Cardiac fibroblast (primary cell): ENCODE measurements around the gene PSEN1.

ENCODE experiments used
- DNase-seq, 2 donors: peaks; one replicate each; pipeline versions ENCODE4 v3.0.0 to v3.0.0-alpha.2; 2010; ENCODE audit warnings: low read depth in 2 of 2
- H3K4me3 ChIP-seq, 2 donors: replicated peaks in 1 of 2; 1 replicate in 1 of 2; 2 replicates in 1 of 2; pipeline ENCODE4 v1.5.1; 2011; ENCODE audit warnings: low read depth in 2 of 2, low read length in 2 of 2, mild to moderate bottlenecking in 2 of 2, moderate library complexity in 1 of 2
- TF ChIP-seq, protein P1 (sequence below): IDR thresholded peaks from one replicate; pipeline ENCODE4 v1.5.1; 2011; ENCODE audit warnings: low read depth, mild to moderate bottlenecking, low read length, inconsistent platforms

Gene PSEN1

DNA sequence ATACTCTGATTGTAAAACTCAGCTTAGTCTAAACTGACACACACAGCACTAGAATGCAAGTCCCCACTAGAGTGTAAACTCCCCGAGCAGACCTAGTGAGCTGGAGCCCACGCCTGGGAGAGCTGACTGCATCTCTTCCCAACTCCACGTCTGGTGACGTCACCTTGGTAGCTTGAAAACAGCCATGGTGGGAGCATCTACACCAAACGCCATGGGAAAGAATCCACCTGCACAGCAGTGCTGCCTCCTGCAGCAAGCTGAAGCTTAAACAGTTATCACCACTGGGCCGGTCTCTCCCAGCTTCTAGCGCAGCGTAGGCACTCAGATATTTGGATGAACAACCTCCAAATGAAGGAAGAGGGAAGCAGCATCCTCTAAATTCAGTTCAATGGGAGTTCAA is 96.7 kb downstream of the PSEN1 start:
- no peak for DNase-seq
- H3K4me3 ChIP-seq: no peak overlapping the region
- TF ChIP-seq, protein P1, sequence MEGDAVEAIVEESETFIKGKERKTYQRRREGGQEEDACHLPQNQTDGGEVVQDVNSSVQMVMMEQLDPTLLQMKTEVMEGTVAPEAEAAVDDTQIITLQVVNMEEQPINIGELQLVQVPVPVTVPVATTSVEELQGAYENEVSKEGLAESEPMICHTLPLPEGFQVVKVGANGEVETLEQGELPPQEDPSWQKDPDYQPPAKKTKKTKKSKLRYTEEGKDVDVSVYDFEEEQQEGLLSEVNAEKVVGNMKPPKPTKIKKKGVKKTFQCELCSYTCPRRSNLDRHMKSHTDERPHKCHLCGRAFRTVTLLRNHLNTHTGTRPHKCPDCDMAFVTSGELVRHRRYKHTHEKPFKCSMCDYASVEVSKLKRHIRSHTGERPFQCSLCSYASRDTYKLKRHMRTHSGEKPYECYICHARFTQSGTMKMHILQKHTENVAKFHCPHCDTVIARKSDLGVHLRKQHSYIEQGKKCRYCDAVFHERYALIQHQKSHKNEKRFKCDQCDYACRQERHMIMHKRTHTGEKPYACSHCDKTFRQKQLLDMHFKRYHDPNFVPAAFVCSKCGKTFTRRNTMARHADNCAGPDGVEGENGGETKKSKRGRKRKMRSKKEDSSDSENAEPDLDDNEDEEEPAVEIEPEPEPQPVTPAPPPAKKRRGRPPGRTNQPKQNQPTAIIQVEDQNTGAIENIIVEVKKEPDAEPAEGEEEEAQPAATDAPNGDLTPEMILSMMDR: no peak

DNA sequence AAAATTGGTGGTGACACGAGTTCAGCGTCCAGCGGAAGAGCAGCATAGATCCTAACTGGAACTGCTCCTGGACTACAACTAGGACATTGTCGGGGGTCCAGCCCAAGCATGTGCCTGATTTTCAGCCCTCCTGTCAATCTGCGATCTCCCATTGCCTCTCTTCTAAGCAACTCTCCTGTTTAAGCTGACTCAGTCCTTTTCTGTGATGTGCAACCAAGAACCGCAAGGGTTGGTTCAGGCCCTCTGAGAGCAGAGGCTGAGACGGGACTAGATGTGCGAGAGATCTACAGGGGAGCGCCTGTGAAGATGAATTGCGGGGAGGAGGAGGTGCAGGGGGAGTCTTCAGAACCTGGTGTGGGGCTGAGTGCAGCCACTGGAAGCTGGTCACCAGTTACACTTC is 97.3 kb downstream of the PSEN1 start:
- DNase-seq: no peak
- H3K4me3 ChIP-seq: no peak overlapping the region
- TF ChIP-seq, protein P1: no peak

DNA sequence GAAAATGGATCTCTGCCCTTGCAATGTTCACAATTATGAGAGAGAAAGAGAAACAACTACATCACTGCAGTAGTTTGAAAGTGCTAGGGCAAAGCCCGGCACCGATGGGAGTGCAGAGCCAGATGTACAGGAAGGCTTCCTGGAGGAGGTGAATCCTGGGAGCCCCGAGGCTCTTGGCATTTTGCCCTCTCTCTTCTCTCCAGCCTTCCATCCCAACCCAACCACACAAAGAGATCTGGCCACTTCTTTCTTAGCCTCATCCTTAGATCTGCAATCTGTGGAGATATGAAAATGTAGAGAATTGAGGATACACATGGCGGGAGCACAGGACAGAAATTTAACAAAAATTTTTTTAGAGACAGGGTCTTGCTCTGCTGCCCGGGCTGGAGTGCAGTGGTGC is 97.7 kb downstream of the PSEN1 start:
- DNase-seq: no peak
- H3K4me3 ChIP-seq: no peak overlapping the region
- TF ChIP-seq, protein P1: no peak

DNA sequence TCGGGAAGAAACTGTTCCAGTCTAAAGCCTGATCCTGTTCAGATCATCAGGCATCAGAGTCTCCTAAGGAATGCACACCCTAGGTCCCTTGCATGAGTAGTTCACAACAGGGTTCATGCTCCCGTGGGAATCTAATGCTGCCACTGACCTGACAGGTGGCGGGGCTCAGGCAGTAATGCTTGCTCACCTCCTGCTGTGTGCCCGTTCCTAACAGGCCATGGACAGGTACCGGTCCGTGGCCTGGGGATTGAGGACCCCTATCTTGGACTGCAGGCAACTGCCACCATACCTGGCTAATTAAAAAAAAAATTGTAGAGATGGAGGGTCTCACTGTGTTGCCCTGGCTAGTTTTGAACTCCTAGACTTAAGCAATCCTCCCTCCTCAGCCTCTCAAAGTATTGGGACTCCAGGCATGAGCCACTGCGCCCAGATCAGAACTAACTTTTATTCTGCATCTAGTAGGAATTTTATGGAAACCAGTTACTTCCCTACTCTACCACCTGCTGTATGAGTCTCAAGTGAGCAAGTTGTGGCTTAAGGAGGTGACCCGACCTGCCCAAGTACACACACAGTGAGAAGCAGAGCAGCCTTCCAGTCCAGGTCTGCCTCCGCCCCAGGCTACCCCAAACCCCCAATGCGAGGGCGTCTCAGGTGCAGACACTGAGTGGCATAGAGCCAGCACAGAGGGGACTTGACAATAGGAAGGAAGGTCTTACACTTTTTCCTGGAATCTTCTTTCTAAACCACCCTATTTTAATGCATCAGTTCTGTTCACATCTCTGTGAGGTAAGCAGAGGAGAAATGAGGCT is 98.5 kb downstream of the PSEN1 start:
- DNase-seq: no peak
- TF ChIP-seq, protein P1: no peak
- H3K4me3 ChIP-seq: no peak overlapping the region

DNA sequence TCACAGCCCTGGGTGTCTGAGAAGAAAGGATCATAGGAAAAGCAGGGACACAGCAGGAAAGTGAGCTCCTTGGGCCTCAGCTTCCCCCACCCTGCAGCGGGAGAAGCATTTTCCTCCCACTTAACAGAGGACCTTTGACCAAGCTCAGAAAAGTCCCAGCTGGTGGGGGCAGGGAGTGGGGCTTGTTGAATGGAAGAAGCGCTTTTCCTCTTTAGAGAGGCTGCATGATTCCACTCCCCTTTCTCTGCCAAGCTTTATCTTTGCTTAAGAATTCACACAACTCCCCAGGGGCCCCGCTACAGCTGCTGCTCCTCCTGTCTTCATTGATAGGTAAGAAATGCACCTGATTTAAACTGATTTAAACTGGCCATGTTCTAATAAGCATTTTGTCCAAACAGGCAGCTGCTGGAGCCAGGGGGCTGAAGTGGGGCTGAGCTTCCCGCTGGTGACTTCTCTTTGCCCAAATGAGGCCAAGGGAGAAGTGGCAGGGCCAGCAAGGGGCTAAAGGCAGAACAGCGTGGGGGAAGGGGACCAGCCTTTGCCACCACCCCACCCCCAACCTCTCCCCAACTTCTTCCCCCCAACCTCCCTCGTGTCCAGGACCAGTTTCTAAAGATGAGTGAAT is 99.3 kb downstream of the PSEN1 start:
- DNase-seq: peak; percentile 46 to 80
- TF ChIP-seq, protein P1: no peak

DNA sequence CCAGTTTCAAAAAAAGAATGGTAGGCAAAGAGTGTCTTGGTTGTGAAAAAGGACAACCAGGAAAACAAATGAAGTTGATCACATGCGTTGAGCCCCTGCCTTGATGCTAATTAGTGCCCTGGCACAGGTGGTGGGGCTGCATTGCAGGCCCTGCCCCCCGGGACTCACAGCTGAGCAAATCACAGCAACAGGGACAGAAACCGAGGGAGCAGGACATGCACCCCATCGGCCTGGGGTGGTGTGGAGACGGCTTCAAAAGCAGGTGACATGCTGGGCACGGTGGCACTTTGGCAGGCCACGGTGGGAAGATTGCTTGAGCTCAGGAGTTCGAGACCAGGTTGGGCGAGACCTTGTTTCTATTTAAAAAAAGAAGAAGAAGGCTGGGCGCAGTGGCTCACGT is 99.8 kb downstream of the PSEN1 start:
- no peak overlapping the region for H3K4me3 ChIP-seq
- no peak for DNase-seq
- TF ChIP-seq, protein P1: no peak

More for the DNA sequence above, 99.3 kb downstream of the PSEN1 start:
- no peak overlapping the region for H3K4me3 ChIP-seq
